HepG2 (cell line): ENCODE measurements around the gene SCFD2. TPM values are rescaled to one million over a fixed set of nuclear protein-coding genes. Genes with fewer than 3 reads are reported as not detected.

Experiments
- ATAC-seq: fragments of 200-7000 bp; cut with Tn5 transposase; 3 replicates; pipeline ENCODE4 v1.9.1; 2020; ENCODE audit warnings: mild to moderate bottlenecking, moderate library complexity
- BruUV-seq: library from RNA; stranded (reverse); fragments of 400-500 nt; replicated peaks from 2 replicates; lab custom pipeline; 2021; lab: Mats Ljungman, UMichigan
- CTCF ChIA-PET: fragments of 300-600 bp; formaldehyde crosslinking; extraction: SDS; loops from one replicate; lab custom pipeline; 2021; ENCODE audit warnings: low total read pairs, inconsistent platforms, low intra/inter-chr PET ratio; lab: Yijun Ruan, JAX
- POLR2A ChIA-PET: fragments of 350-600 bp; sonication (Branson Sonifier 250); formaldehyde crosslinking; loops from one replicate; lab custom pipeline; 2020; ENCODE audit warnings: antibody characterized with exemption, inconsistent platforms; lab: Yijun Ruan, JAX
- DNase-seq: peaks from one replicate; pipeline ENCODE4 v3.0.0-alpha.2; 2015; ENCODE audit warnings: low spot score
- FAIRE-seq: peaks from 3 replicates; lab custom pipeline; 2011; peaks lifted over from hg19 to GRCh38; lab: Jason Lieb, UNC
- H2AFZ ChIP-seq: one replicate; pipeline ENCODE4 v1.6.1; 2011; ENCODE audit warnings: low read length, inconsistent platforms
- H3K27ac ChIP-seq: fragments of 300-600 bp; 3 replicates; pipeline ENCODE4 v1.8.0; 2011; ENCODE audit warnings: mixed run types, mild to moderate bottlenecking, mixed read lengths, low read length, inconsistent platforms; ENCODE audit not compliant: insufficient read depth; ENCODE audit errors: extremely low read length
- H3K27me3 ChIP-seq, 2 experiments: fragments of 200-600 bp in 1 of 2; 2 replicates in 1 of 2; 3 replicates in 1 of 2; pipeline versions ENCODE4 v1.6.0 to v1.8.0; 2011; ENCODE audit warnings: low read length in 2 of 2, mild to moderate bottlenecking in 2 of 2, moderate library complexity in 2 of 2, inconsistent platforms in 1 of 2; ENCODE audit not compliant: insufficient read depth in 2 of 2, control insufficient read depth in 1 of 2
- H3K36me3 ChIP-seq, 2 experiments: fragments of 200-600 bp in 1 of 2; replicated peaks in 1 of 2; 2 replicates in 1 of 2; 3 replicates in 1 of 2; pipeline versions ENCODE4 v1.5.1 to v1.8.0; 2011; ENCODE audit warnings: low read length in 2 of 2, inconsistent platforms in 1 of 2; ENCODE audit not compliant: insufficient read depth in 2 of 2, control insufficient read depth in 1 of 2
- H3K4me1 ChIP-seq: 2 replicates; pipeline ENCODE4 v1.5.1; 2012; ENCODE audit warnings: low read length, inconsistent platforms; ENCODE audit not compliant: insufficient read depth
- H3K4me2 ChIP-seq: 2 replicates; pipeline ENCODE4 v1.6.0; 2011; ENCODE audit warnings: low read depth, low read length, inconsistent platforms
- H3K4me3 ChIP-seq, 3 experiments: fragments of 200-600 bp in 1 of 3; sonication (generic), shearing (Covaris generic) in 1 of 3; replicated peaks in 1 of 3; 2 replicates each; pipeline ENCODE4 v1.5.1; 2011 to 2016; ENCODE audit warnings: low read length in 3 of 3, inconsistent platforms in 2 of 3, low read depth in 2 of 3, mild to moderate bottlenecking in 2 of 3, control low read depth in 1 of 3, mixed read lengths in 1 of 3; ENCODE audit not compliant: insufficient read depth in 1 of 3
- H3K79me2 ChIP-seq: one replicate; pipeline ENCODE4 v1.6.1; 2011; ENCODE audit warnings: low read length, inconsistent platforms; ENCODE audit not compliant: insufficient read depth
- H3K9ac ChIP-seq: 2 replicates; pipeline ENCODE4 v1.6.0; 2011; ENCODE audit warnings: mild to moderate bottlenecking, low read depth, low read length, inconsistent platforms; ENCODE audit not compliant: insufficient read depth
- H3K9me3 ChIP-seq: 2 replicates; pipeline ENCODE4 v1.5.1; 2012; ENCODE audit warnings: mild to moderate bottlenecking, low read length
- H4K20me1 ChIP-seq: 2 replicates; pipeline ENCODE4 v1.6.0; 2011; ENCODE audit warnings: inconsistent platforms, mild to moderate bottlenecking, low read length, moderate library complexity; ENCODE audit not compliant: insufficient read depth
- GABPA ChIP-seq, 2 experiments: IDR thresholded peaks; 2 replicates each; pipeline ENCODE4 v1.6.1; 2011 to 2016; ENCODE audit warnings: low read depth in 2 of 2, low read length in 1 of 2, missing biosample characterization in 1 of 2, missing genetic modification characterization in 1 of 2
- PBX2 ChIP-seq: IDR thresholded peaks from 2 replicates; pipeline ENCODE4 v1.6.1; 2016; ENCODE audit warnings: control low read depth
- SIN3B ChIP-seq: fragments of 150-350 bp; IDR thresholded peaks from 2 replicates; pipeline ENCODE4 v1.6.1; 2014; ENCODE audit warnings: low read length
- ZNF317 ChIP-seq: sonication (generic); formaldehyde crosslinking; IDR thresholded peaks from 2 replicates; pipeline ENCODE4 v1.5.0; 2020; ENCODE audit warnings: mild to moderate bottlenecking, missing genetic modification reagents
- ZNF629 ChIP-seq: sonication (generic); formaldehyde crosslinking; conservative IDR thresholded peaks from 2 replicates; pipeline ENCODE4 v1.5.0; 2020; ENCODE audit warnings: missing genetic modification reagents
- ZNF878 ChIP-seq: sonication (generic); formaldehyde crosslinking; IDR thresholded peaks from 2 replicates; pipeline ENCODE4 v1.8.1; 2023; ENCODE audit warnings: mild to moderate bottlenecking, missing genetic modification reagents, moderate library complexity
- ZSCAN12 ChIP-seq: sonication (generic); formaldehyde crosslinking; IDR thresholded peaks from 2 replicates; pipeline ENCODE4 v1.9.0; 2021; ENCODE audit warnings: mild to moderate bottlenecking, missing genetic modification reagents
- WGBS: methylation state at CpG from one replicate; pipeline ENCODE4 v1.1.6; 2017; ENCODE audit warnings: low lambda C conversion rate; 5-methylcytosine and 5-hydroxymethylcytosine counted together
- in situ Hi-C: cut with HindIII; loops from 2 replicates; pipeline ENCODE4 v1.10.0; 2017; ENCODE audit warnings: low pct_unique_long_range_greater_than_20kb; ENCODE audit not compliant: extremely low pct_ligation_motif_present
- intact Hi-C: fragments of 100-400 bp; cut with micrococcal nuclease; formaldehyde crosslinking; loops from one replicate; pipeline ENCODE4 v1.10.0; 2022; ENCODE audit not compliant: unreplicated experiment
- polyA plus RNA-seq, 8 experiments: library from polyadenylated mRNA; depleted of rRNA in 3 of 8; stranded (reverse) in 7 of 8; unstranded in 1 of 8; fragments of >200 nt; fragmentation: Illumina TruSeq in 4 of 8; extraction: Trizol in 4 of 8; gene quantifications; 2 replicates each; pipeline versions ENCODE4 v1.2.1 to v1.2.3, GENCODE V29; 2011 to 2016; ENCODE audit warnings: low read depth in 4 of 8, missing spikeins in 1 of 8, mixed read lengths in 1 of 8; ENCODE audit not compliant: insufficient read depth in 1 of 8
- total RNA-seq, 5 experiments: library from RNA; depleted of rRNA; stranded (reverse); fragments of >200 nt; fragmentation: Illumina TruSeq; extraction: Trizol; gene quantifications; 2 replicates each; pipeline ENCODE4 v1.2.3, GENCODE V29; 2016; ENCODE audit warnings: low read depth in 1 of 5

SCFD2 gene
- total and polyA plus RNA-seq, 2 of the 13 experiments (the other 11 are each of a cell fraction or from before 2014, with no cell fraction given): 4.6 to 15.6 TPM

DNA sequence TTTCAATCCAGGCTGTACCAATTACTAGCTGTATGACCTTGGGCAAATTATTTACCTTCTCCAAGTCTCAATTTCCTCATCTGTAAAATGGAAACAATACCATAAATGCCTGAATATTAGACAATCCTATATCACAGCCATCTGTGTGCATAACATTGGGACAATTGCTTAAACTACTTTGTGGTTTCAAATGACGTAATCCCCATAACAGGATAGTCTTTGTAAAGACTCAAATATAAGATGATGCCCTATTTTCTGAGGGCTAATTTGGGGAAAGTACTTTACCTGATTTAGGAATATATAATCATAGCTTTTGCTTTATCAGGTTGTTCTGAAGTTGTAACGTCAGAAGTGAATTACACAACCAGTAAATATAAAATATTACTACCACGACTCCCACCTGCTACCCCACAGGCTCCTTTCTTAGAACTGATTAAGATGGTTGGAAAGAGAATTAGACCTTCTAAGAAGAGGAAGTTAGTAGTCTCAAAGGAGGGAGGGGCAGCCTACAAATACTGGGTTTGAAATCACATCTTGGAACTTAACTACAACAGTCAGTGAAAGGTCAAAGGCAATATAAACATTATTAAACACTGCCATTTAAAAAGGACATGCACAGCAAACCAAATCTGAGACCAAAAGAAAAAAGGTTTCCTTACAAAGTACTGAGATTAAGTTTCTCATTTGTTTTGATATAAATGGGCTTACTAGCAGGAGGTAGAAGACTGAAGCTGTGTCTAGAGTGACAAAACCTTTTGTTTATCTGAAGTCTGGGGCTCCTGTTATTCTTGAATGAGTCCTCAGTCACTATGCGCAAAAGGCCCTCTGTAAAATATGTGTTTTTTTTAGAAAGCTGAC, 215.0 kb downstream of the SCFD2 start:
- ChIA-PET POLR2A (no interaction called here), CTCF (no interaction called here)
- Histone ChIP-seq H3K79me2 (no peaks in the 10 kb centered on the region), H3K36me3 (no peaks in the 10 kb centered on the region), H3K9ac (no peak overlapping the region), H2AFZ (no peak overlapping the region), H4K20me1 (no peaks in the 10 kb centered on the region), H3K4me2 (no peak overlapping the region), H3K27ac (no peak overlapping the region), H3K4me1 (peaks cover 6% of the 10 kb centered on the region; the same call in 1 of the 2 replicates), H3K9me3 (peaks cover 7% of the 10 kb centered on the region; the same call in 1 of the 2 replicates), H3K27me3 (no peaks in the 10 kb centered on the region), H3K4me3 (no peak overlapping the region)
- TF ChIP-seq GABPA (IDR thresholded peaks at IDR 0.05; ENCODE audit: low read depth, low read length): no peak
- no peak for TF ChIP-seq GABPA (CRISPR knock-in tag; IDR thresholded peaks at IDR 0.05; ENCODE audit: low read depth)
- TF ChIP-seq ZNF317: no peak
- TF ChIP-seq ZSCAN12 (CRISPR knock-in tag): no peak
- no peak for TF ChIP-seq PBX2
- TF ChIP-seq ZNF629 (CRISPR knock-in tag): peak; percentile 44; the same call in 1 of the 2 replicates
- TF ChIP-seq SIN3B: no peak
- TF ChIP-seq ZNF878 (CRISPR knock-in tag): no peak
- 81% methylated on average over 4 of the region's 4 CpGs for WGBS
- no peak for ATAC-seq
- BruUV-seq: no TSS peak
- no peak for DNase-seq
- no peak for FAIRE-seq
- in situ Hi-C loops (no loop called here), intact Hi-C loops (no loop called here)
